OCI-LY7 (cell line): ENCODE data around the gene PCBD1. TPM values are rescaled to one million over a fixed set of nuclear protein-coding genes. Genes with fewer than 3 reads are reported as not detected.

ENCODE experiments used
- BruUV-seq: library from RNA; stranded (reverse); fragments of 400-500 nt; replicated peaks from 2 replicates; lab custom pipeline; 2021; lab: Mats Ljungman, UMichigan
- CTCF ChIA-PET: fragments of 300-600 bp; sonication (Branson Sonifier 250); formaldehyde crosslinking; loops from one replicate; lab custom pipeline; 2022; ENCODE audit warnings: antibody characterized with exemption; ENCODE audit not compliant: unreplicated experiment; lab: Charles Lee
- POLR2A ChIA-PET: fragments of 300-600 bp; sonication (Branson Sonifier 250); formaldehyde crosslinking; loops from one replicate; lab custom pipeline; 2022; ENCODE audit warnings: antibody characterized with exemption; lab: Charles Lee
- DNase-seq: peaks from one replicate; pipeline ENCODE4 v3.0.0-alpha.2; 2015; ENCODE audit warnings: low spot score
- H2AFZ ChIP-seq: fragments of 200-600 bp; sonication (generic), shearing (Covaris generic); 2 replicates; pipeline ENCODE4 v1.6.1; 2014; ENCODE audit warnings: mild to moderate bottlenecking, antibody characterized with exemption, low read length, moderate library complexity
- H3K27ac ChIP-seq: fragments of 200-600 bp; sonication (generic); 2 replicates; pipeline ENCODE4 v1.5.1; 2014; ENCODE audit warnings: mixed run types, low read depth, mild to moderate bottlenecking, moderate library complexity, low read length, inconsistent platforms; ENCODE audit not compliant: poor library complexity, severe bottlenecking
- H3K36me3 ChIP-seq: fragments of 200-600 bp; sonication (generic); 2 replicates; pipeline ENCODE4 v1.6.1; 2014; ENCODE audit warnings: mild to moderate bottlenecking, antibody characterized with exemption, low read length, moderate library complexity, mixed read lengths; ENCODE audit not compliant: insufficient read depth
- H3K4me1 ChIP-seq: fragments of 200-600 bp; sonication (generic); 2 replicates; pipeline ENCODE4 v1.5.1; 2014; ENCODE audit warnings: mild to moderate bottlenecking, low read length; ENCODE audit not compliant: insufficient read depth, poor library complexity, severe bottlenecking
- H3K4me2 ChIP-seq: fragments of 200-600 bp; sonication (generic); 2 replicates; pipeline ENCODE4 v1.6.1; 2014; ENCODE audit warnings: mild to moderate bottlenecking, low read length
- H3K4me3 ChIP-seq: fragments of 200-600 bp; sonication (generic); 2 replicates; pipeline ENCODE4 v1.5.1; 2014; ENCODE audit warnings: mild to moderate bottlenecking, low read depth, low read length; ENCODE audit not compliant: poor library complexity, severe bottlenecking
- H3K79me2 ChIP-seq: fragments of 200-600 bp; sonication (generic); 2 replicates; pipeline ENCODE4 v1.6.1; 2016; ENCODE audit warnings: low read depth, mild to moderate bottlenecking, low read length, moderate library complexity, mixed read lengths; ENCODE audit not compliant: insufficient read depth
- H3K9me2 ChIP-seq: fragments of 200-600 bp; sonication (generic); 2 replicates; pipeline ENCODE4 v1.6.1; 2016; ENCODE audit warnings: mild to moderate bottlenecking, low read length, mixed read lengths; ENCODE audit not compliant: insufficient read depth
- H3K9me3 ChIP-seq: fragments of 200-600 bp; sonication (generic); 2 replicates; pipeline ENCODE4 v1.6.1; 2014; ENCODE audit warnings: mild to moderate bottlenecking, mixed run types, low read length, mixed read lengths
- H4K20me1 ChIP-seq: fragments of 200-600 bp; sonication (generic); 2 replicates; pipeline ENCODE4 v1.6.1; 2014; ENCODE audit warnings: mild to moderate bottlenecking, antibody characterized with exemption, low read length, moderate library complexity, mixed read lengths; ENCODE audit not compliant: insufficient read depth
- EZH2phosphoT487 ChIP-seq: fragments of 200-600 bp; sonication (generic); IDR thresholded peaks from 2 replicates; pipeline ENCODE4 v1.6.1; 2018; ENCODE audit warnings: low read depth, borderline replicate concordance, mild to moderate bottlenecking, mixed run types, antibody characterized with exemption, low read length, moderate library complexity, mixed read lengths
- intact Hi-C: fragments of 100-400 bp; cut with micrococcal nuclease; formaldehyde crosslinking; loops from one replicate; pipeline ENCODE4 v1.10.0; 2022; ENCODE audit not compliant: unreplicated experiment
- total RNA-seq, 2 experiments: library from RNA; depleted of rRNA in 1 of 2; stranded (reverse); fragments of >200 nt in 1 of 2; shearing (Covaris generic) in 1 of 2; gene quantifications; 2 replicates each; pipeline ENCODE4 v1.2.3, GENCODE V29; 2014 to 2022
- TF ChIP-seq, protein P1 (sequence below): fragments of 200-600 bp; sonication (generic); conservative IDR thresholded peaks from 2 replicates; pipeline ENCODE4 v1.5.1; 2014; ENCODE audit warnings: mild to moderate bottlenecking, antibody characterized with exemption, low read length, moderate library complexity, mixed read lengths

The PCBD1 gene
- total RNA-seq, 2 experiments from 2014 or later, result 4.9 to 25.4 TPM

DNA sequence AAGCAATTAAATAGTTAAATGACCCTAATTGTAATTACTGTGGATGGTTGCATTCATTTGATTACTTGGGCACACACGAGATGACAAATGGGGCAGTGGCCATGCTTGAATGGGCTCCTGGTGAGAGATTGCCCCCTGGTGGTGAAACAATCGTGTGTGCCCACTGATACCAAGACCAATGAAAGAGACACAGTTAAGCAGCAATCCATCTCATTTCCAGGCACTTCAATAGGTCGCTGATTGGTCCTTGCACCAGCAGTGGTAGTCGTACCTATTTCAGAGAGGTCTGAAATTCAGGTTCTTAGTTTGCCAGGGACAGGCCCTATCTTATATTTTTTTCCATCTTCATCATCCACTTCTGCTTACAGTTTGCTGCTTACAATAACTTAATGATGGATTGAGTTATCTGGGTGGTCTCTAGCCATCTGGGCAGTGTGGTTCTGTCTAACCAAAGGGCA, 8.3 kb downstream of the PCBD1 start:
- BruUV-seq, result no TSS peak

DNA sequence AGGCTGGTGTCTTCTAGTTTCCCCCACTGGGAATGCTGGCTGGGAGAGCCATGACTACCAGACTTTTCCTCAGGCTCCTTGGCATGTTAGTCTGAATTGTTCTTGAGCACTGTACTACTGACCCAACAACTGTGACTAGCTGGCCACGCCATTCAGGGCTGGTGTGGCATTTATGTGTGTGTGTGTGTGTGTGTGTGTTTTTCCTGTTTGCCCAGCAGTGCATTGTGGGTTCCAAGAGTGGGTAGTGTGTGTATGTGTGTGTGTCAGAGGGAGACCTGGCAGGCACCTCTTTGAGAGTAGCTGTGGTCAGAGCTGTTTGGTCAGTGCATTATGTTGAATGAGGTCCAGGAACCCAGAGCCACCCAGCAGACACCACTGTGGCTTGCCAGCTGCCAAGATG, 9.2 kb downstream of the PCBD1 start:
- H3K4me2 ChIP-seq, result no peak overlapping the region
- no peaks in the 10 kb centered on the region for H4K20me1 ChIP-seq
- no peaks in the 10 kb centered on the region for H3K9me3 ChIP-seq
- no peaks in the 10 kb centered on the region for H3K9me2 ChIP-seq
- peaks cover 10% of the 10 kb centered on the region; the same call in 1 of the 2 replicates for H3K36me3 ChIP-seq
- intact Hi-C loops, result no loop called here
- no peak for TF ChIP-seq EZH2phosphoT487
- TF ChIP-seq, protein P1, sequence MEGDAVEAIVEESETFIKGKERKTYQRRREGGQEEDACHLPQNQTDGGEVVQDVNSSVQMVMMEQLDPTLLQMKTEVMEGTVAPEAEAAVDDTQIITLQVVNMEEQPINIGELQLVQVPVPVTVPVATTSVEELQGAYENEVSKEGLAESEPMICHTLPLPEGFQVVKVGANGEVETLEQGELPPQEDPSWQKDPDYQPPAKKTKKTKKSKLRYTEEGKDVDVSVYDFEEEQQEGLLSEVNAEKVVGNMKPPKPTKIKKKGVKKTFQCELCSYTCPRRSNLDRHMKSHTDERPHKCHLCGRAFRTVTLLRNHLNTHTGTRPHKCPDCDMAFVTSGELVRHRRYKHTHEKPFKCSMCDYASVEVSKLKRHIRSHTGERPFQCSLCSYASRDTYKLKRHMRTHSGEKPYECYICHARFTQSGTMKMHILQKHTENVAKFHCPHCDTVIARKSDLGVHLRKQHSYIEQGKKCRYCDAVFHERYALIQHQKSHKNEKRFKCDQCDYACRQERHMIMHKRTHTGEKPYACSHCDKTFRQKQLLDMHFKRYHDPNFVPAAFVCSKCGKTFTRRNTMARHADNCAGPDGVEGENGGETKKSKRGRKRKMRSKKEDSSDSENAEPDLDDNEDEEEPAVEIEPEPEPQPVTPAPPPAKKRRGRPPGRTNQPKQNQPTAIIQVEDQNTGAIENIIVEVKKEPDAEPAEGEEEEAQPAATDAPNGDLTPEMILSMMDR, result no peak
- no peak for DNase-seq
- no peak overlapping the region for H3K4me3 ChIP-seq
- ChIA-PET POLR2A (no interaction called here), CTCF (no interaction called here)
- no TSS peak for BruUV-seq
- no peaks in the 10 kb centered on the region for H3K79me2 ChIP-seq
- H3K27ac ChIP-seq, result no peak overlapping the region
- H3K4me1 ChIP-seq, result no peaks in the 10 kb centered on the region
- H2AFZ ChIP-seq, result no peak overlapping the region

More for the DNA sequence above, 8.3 kb downstream of the PCBD1 start:
- Histone ChIP-seq H2AFZ (no peak overlapping the region), H3K79me2 (no peaks in the 10 kb centered on the region), H3K4me3 (no peak overlapping the region), H3K4me1 (no peaks in the 10 kb centered on the region), H3K4me2 (no peak overlapping the region), H4K20me1 (no peaks in the 10 kb centered on the region), H3K27ac (no peak overlapping the region), H3K9me3 (no peaks in the 10 kb centered on the region), H3K36me3 (peaks cover 10% of the 10 kb centered on the region; the same call in 1 of the 2 replicates), H3K9me2 (no peaks in the 10 kb centered on the region)
- TF ChIP-seq, protein P1, result peak; percentile 96
- TF ChIP-seq EZH2phosphoT487, result no peak
- ChIA-PET POLR2A (interaction anchor here (0.7 kb wide), 1 partner anchor 98 kb away, joined by 4 read pairs; no protein-coding TSS in a partner anchor), CTCF (interaction anchor here (0.6 kb wide), 1 partner anchor 772 kb away, joined by 3 read pairs; no protein-coding TSS in a partner anchor)
- intact Hi-C loops, result loop anchor here (1.0 kb wide), 3 partner anchors 65 to 419 kb away; partner anchors contain the start of gene SGPL1
- DNase-seq, result peak; percentile 81

DNA sequence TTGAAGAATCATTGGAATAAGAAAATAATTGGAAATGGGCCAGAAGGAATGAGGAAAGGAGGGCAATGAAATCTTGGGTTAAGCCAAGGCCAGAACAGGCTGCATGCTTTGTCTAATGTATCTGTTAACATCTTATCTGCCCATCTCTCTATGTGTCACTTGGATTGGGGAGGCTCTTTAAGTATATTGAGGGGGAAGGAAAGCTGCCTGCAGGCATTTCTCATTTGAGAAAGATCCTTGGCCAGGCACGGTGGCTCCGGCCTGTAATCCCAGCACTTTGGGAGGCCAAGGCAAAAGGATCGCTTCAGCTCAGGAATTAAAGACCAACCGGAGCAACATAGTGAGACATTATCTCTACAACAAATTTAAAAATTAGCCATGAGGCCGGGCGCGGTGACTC, 14.3 kb downstream of the PCBD1 start:
- Histone ChIP-seq H3K4me1 (no peaks in the 10 kb centered on the region), H3K4me2 (no peak overlapping the region), H3K4me3 (no peak overlapping the region), H3K36me3 (peaks cover 15% of the 10 kb centered on the region), H3K9me2 (no peaks in the 10 kb centered on the region), H3K27ac (no peak overlapping the region), H2AFZ (no peak overlapping the region), H3K9me3 (no peaks in the 10 kb centered on the region), H3K79me2 (no peaks in the 10 kb centered on the region), H4K20me1 (no peaks in the 10 kb centered on the region)
- no TSS peak for BruUV-seq
- DNase-seq, result no peak
- intact Hi-C loops, result no loop called here
- TF ChIP-seq, protein P1, result no peak
- no peak for TF ChIP-seq EZH2phosphoT487
- ChIA-PET CTCF (no interaction called here), POLR2A (no interaction called here)
